Mesothelial cell of epicardium (in vitro differentiated cells): ENCODE results near the gene MAEA. TPM values are rescaled to one million over a fixed set of nuclear protein-coding genes. Genes with fewer than 3 reads are reported as not detected.

Experiments used
- DNase-seq, 2 experiments: peaks; one replicate each; pipeline ENCODE4 v3.0.0; 2021; ENCODE audit warnings: low spot score in 2 of 2; ENCODE audit not compliant: unreplicated experiment in 2 of 2
- H3K27ac Mint-ChIP-seq: 2 replicates; pipeline ENCODE4 v1.8.0; 2021; ENCODE audit warnings: mixed read lengths
- H3K27me3 Mint-ChIP-seq: 2 replicates; pipeline ENCODE4 v1.8.0; 2021; ENCODE audit warnings: low read depth, mixed read lengths
- H3K36me3 Mint-ChIP-seq: 2 replicates; pipeline ENCODE4 v1.8.0; 2021; ENCODE audit warnings: mixed read lengths
- H3K4me1 Mint-ChIP-seq: 2 replicates; pipeline ENCODE4 v1.8.0; 2021; ENCODE audit warnings: mixed read lengths
- H3K4me3 Mint-ChIP-seq: 2 replicates; pipeline ENCODE4 v1.8.0; 2021; ENCODE audit warnings: mild to moderate bottlenecking, moderate library complexity, mixed read lengths
- H3K9me3 Mint-ChIP-seq: 2 replicates; pipeline ENCODE4 v1.8.0; 2021; ENCODE audit warnings: mixed read lengths
- total RNA-seq: library from RNA; stranded (reverse); gene quantifications from 3 replicates; pipeline ENCODE4 v1.2.1, GENCODE V29; 2021
- TF ChIP-seq, protein P1 (sequence below): fragments of 200-600 bp; sonication (generic); IDR thresholded peaks from one replicate; pipeline ENCODE4 v1.5.0; 2021; ENCODE audit warnings: antibody characterized with exemption; ENCODE audit not compliant: unreplicated experiment

The MAEA gene
- total RNA-seq, 1 donor from 2014 or later: 73.4 TPM

DNA sequence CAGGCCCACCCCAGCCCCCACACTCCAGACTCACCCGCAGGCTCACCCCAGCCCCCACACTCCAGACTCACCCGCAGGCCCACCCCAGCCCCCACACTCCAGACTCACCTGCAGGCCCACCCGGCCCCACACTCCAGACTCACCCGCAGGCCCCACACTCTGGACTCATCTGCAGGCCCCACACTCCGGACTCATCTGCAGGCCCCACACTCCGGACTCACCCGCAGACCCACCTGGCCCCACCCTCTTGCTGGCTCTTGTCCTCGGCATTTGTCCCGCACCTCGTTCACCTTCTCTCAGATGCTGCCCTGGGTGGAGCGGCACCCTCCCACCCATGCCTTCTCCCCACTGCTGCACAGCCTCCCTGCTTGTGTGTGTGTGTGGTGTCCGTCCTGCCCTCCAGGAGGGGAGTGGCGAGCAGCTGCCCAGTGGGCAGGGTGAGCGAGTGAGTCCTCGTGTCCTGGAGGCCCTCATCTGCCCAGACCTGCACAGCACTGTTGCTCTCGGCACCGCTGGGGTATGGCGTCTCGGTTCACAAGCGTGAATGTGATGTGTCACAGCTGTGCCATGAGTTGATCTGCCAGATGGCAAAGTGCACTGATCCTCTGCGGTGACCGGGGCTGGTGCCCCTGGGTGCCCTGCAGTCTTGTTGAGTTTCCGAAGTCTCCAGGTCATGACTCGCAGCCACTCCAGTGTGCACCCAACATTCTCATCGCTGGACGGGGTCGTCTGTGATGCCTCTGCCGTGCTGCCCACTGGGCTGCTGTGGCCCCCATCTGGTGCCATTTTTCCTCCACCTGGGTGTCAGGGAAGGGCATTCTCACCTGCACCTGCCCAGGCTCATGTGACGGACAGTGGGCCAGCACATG lies 27.7 kb downstream of the MAEA start:
- no peaks in the 10 kb centered on the region for H3K27me3 Mint-ChIP-seq
- no peak overlapping the region for H3K27ac Mint-ChIP-seq
- H3K9me3 Mint-ChIP-seq: peaks cover 16% of the 10 kb centered on the region
- no peak overlapping the region for H3K4me3 Mint-ChIP-seq
- peaks cover 72% of the 10 kb centered on the region for H3K36me3 Mint-ChIP-seq
- TF ChIP-seq, protein P1, sequence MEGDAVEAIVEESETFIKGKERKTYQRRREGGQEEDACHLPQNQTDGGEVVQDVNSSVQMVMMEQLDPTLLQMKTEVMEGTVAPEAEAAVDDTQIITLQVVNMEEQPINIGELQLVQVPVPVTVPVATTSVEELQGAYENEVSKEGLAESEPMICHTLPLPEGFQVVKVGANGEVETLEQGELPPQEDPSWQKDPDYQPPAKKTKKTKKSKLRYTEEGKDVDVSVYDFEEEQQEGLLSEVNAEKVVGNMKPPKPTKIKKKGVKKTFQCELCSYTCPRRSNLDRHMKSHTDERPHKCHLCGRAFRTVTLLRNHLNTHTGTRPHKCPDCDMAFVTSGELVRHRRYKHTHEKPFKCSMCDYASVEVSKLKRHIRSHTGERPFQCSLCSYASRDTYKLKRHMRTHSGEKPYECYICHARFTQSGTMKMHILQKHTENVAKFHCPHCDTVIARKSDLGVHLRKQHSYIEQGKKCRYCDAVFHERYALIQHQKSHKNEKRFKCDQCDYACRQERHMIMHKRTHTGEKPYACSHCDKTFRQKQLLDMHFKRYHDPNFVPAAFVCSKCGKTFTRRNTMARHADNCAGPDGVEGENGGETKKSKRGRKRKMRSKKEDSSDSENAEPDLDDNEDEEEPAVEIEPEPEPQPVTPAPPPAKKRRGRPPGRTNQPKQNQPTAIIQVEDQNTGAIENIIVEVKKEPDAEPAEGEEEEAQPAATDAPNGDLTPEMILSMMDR: no peak
- H3K4me1 Mint-ChIP-seq: no peaks in the 10 kb centered on the region
- no peak for DNase-seq

DNA sequence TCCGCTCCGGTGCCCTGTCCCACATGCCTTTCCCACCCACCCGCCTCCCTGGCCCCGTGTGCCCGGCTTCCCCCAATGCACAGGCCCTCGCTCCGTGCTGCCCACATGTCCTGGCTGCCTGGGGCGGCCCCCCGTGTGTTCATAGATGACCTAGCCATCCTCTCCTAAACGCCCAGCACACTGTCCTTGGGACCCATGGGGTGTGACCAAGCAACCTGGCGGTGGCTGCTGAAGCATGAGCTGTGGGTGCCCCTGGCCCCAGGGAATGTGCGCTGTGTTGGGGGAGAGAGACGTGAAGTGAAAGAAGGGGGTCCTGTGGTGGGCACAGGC lies 28.3 kb downstream of the MAEA start:
- no peaks in the 10 kb centered on the region for H3K4me1 Mint-ChIP-seq
- H3K9me3 Mint-ChIP-seq: peaks cover 16% of the 10 kb centered on the region
- DNase-seq: peak in 1 of 2 experiments; percentile 13
- no peak overlapping the region for H3K4me3 Mint-ChIP-seq
- TF ChIP-seq, protein P1: no peak
- H3K27ac Mint-ChIP-seq: no peak overlapping the region
- no peaks in the 10 kb centered on the region for H3K27me3 Mint-ChIP-seq
- H3K36me3 Mint-ChIP-seq: peaks cover 66% of the 10 kb centered on the region

DNA sequence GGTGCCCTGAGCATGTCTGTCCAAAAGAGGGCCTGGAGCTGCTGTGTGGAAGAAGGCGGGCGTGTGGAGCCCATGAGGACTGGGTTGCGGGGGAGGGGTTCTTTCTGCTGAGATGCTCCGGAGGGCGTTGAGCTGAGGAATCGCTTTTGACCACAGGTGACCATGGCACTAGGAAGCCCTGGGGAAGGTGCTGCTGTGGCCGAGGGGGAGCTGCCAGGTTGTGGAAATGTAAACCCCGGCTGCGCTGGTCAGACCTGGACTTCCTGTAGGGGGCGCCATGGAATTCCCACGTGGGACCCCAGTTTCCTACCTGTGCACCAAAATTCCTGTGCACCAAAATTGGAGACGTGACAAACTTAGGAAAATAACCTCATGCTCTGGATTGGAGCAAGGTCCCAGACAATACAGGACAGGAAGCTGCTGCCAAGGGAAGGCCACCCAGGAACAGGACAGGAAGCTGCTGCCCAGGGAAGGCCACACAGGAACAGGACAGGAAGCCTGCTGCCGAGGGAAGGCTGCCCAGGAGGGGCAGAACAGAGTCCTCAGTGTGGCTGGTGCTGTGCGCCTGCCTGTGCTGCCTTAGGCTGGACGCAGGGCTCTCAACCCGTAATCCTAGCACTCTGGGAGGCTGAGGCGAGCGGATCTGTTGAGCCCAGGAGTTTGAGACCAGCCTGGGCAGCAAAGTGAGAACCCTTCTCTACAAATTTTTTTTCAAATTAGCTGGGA lies 29.0 kb downstream of the MAEA start:
- TF ChIP-seq, protein P1: peak; percentile 52
- H3K9me3 Mint-ChIP-seq: peaks cover 16% of the 10 kb centered on the region
- H3K27ac Mint-ChIP-seq: no peak overlapping the region
- no peak overlapping the region for H3K4me3 Mint-ChIP-seq
- peak in 1 of 2 experiments; percentile 18 for DNase-seq
- no peaks in the 10 kb centered on the region for H3K27me3 Mint-ChIP-seq
- H3K36me3 Mint-ChIP-seq: peaks cover 62% of the 10 kb centered on the region
- H3K4me1 Mint-ChIP-seq: no peaks in the 10 kb centered on the region

DNA sequence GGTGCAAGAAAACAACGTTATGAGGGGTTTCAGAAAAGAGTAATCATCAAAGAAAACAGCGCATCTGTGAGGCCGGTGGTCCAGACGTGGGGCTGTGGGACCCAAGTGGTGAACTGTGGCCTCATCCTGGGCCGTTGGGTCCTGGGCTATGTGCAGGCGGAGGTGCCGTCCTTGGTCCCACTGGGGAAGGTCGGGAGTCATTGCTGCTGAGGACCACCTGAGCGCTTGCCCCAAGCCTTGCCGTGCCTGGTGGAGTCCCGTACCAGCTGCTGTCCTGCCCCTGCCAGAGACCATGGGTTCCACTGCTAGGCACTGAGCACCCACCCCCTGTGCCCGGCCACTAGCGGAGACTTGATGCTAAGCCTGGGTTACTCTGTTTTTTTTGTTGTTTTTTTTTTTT lies 31.8 kb downstream of the MAEA start:
- TF ChIP-seq, protein P1: no peak
- Mint-ChIP-seq H3K4me3 (no peak overlapping the region), H3K27ac (no peak overlapping the region), H3K9me3 (peaks cover 12% of the 10 kb centered on the region), H3K4me1 (no peaks in the 10 kb centered on the region), H3K36me3 (peaks cover 46% of the 10 kb centered on the region), H3K27me3 (no peaks in the 10 kb centered on the region)
- DNase-seq: no peak

- TF ChIP-seq, protein P1: no peak
- Mint-ChIP-seq H3K4me1 (no peaks in the 10 kb centered on the region), H3K36me3 (peaks cover 46% of the 10 kb centered on the region), H3K9me3 (peaks cover 12% of the 10 kb centered on the region), H3K4me3 (no peak overlapping the region), H3K27ac (no peak overlapping the region), H3K27me3 (no peaks in the 10 kb centered on the region)
- no peak for DNase-seq
Measured at GRCh38 chr4:1321946-1322650, 32.4 kb downstream of the MAEA start.
